OCI-LY3 (cell line): Measurements from ENCODE around the gene DNAJC5.

Experiments
- H2AFZ ChIP-seq: fragments of 200-600, 300-600 bp; shearing (Covaris generic); 2 replicates; pipeline ENCODE4 v1.6.0; 2014; ENCODE audit warnings: antibody characterized with exemption, low read depth, low read length
- H3K27ac ChIP-seq: fragments of 200-600, 300-600 bp; sonication (generic); 2 replicates; pipeline ENCODE4 v1.5.1; 2014; ENCODE audit warnings: mild to moderate bottlenecking, low read length, moderate library complexity, mixed read lengths
- H3K27me3 ChIP-seq: fragments of 200-600, 300-600 bp; sonication (generic); 2 replicates; pipeline ENCODE4 v1.6.1; 2014; ENCODE audit warnings: low read depth, low read length, mixed read lengths
- H3K36me3 ChIP-seq: fragments of 200-600, 300-600 bp; sonication (generic); replicated peaks from 2 replicates; pipeline ENCODE3; 2014; ENCODE audit warnings: low read depth, low read length, mixed read lengths
- H3K4me1 ChIP-seq: fragments of 300-600, 200-600 bp; sonication (generic); 2 replicates; pipeline ENCODE4 v1.6.1; 2014; ENCODE audit warnings: low read length, mixed read lengths
- H3K4me2 ChIP-seq: fragments of 200-600, 300-600 bp; sonication (generic); 2 replicates; pipeline ENCODE4 v1.6.1; 2014; ENCODE audit warnings: low read length, mixed read lengths
- H3K4me3 ChIP-seq: fragments of 300-600, 200-600 bp; sonication (generic); 2 replicates; pipeline ENCODE4 v1.5.1; 2014; ENCODE audit warnings: antibody characterized with exemption, mild to moderate bottlenecking, low read length, moderate library complexity
- H3K79me2 ChIP-seq: fragments of 300-600, 200-600 bp; shearing (Covaris generic); 2 replicates; pipeline ENCODE4 v1.6.1; 2014; ENCODE audit warnings: mild to moderate bottlenecking, low read length, mixed read lengths
- H3K9ac ChIP-seq: fragments of 300-600, 200-600 bp; shearing (Covaris generic); 2 replicates; pipeline ENCODE4 v1.6.0; 2014; ENCODE audit warnings: mild to moderate bottlenecking, low read length, moderate library complexity
- H3K9me3 ChIP-seq: fragments of 200-600, 300-600 bp; shearing (Covaris generic); 2 replicates; pipeline ENCODE4 v1.6.1; 2014; ENCODE audit warnings: low read length, mixed read lengths; ENCODE audit not compliant: insufficient read depth
- H4K20me1 ChIP-seq: fragments of 200-600, 300-600 bp; sonication (generic); 2 replicates; pipeline ENCODE4 v1.6.1; 2016; ENCODE audit warnings: low read length, mixed read lengths; ENCODE audit not compliant: insufficient read depth
- EZH2phosphoT487 ChIP-seq: fragments of 200-600 bp; shearing (Covaris generic); IDR thresholded peaks from 2 replicates; pipeline ENCODE4 v1.6.1; 2018; ENCODE audit warnings: antibody characterized with exemption, mixed run types, low read depth
- TF ChIP-seq, protein P1 (sequence below): fragments of 200-600, 300-600 bp; sonication (generic); IDR thresholded peaks from 2 replicates; pipeline ENCODE4 v1.5.1; 2014; ENCODE audit warnings: antibody characterized with exemption, low read length, low read depth

Gene DNAJC5

GRCh38 chr20:63917811-63918210 lies 22.9 kb downstream of the DNAJC5 start:
- Histone ChIP-seq H3K79me2 (peaks cover 67% of the 10 kb centered on the region), H3K9ac (no peak overlapping the region), H3K27ac (no peak overlapping the region), H3K4me3 (no peak overlapping the region), H3K36me3 (peaks cover 8% of the 10 kb centered on the region), H3K27me3 (no peaks in the 10 kb centered on the region), H3K4me2 (no peak overlapping the region), H4K20me1 (peaks cover 19% of the 10 kb centered on the region), H3K9me3 (no peaks in the 10 kb centered on the region), H2AFZ (no peak overlapping the region), H3K4me1 (no peaks in the 10 kb centered on the region)
- no peak for TF ChIP-seq EZH2phosphoT487
- TF ChIP-seq, protein P1, sequence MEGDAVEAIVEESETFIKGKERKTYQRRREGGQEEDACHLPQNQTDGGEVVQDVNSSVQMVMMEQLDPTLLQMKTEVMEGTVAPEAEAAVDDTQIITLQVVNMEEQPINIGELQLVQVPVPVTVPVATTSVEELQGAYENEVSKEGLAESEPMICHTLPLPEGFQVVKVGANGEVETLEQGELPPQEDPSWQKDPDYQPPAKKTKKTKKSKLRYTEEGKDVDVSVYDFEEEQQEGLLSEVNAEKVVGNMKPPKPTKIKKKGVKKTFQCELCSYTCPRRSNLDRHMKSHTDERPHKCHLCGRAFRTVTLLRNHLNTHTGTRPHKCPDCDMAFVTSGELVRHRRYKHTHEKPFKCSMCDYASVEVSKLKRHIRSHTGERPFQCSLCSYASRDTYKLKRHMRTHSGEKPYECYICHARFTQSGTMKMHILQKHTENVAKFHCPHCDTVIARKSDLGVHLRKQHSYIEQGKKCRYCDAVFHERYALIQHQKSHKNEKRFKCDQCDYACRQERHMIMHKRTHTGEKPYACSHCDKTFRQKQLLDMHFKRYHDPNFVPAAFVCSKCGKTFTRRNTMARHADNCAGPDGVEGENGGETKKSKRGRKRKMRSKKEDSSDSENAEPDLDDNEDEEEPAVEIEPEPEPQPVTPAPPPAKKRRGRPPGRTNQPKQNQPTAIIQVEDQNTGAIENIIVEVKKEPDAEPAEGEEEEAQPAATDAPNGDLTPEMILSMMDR, result no peak

DNA sequence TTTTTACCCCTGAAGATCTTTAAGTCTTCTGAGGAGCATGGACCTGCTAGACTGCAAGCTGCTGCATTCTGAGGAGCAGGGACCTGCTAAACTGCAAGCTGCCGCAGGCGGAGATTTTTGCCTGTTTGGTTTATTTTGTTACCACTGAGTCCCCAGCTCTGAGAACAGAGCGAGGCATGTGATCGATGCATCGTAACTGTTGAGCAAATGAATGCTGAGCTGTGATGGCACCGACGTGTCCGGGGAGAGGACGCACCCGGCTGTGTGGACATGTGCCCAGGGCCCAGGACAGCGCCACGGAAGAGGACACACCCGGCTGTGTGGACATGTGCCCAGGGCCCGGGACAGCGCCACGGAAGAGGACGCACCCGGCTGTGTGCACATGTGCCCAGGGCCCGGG lies 24.2 kb downstream of the DNAJC5 start:
- Histone ChIP-seq H3K9me3 (no peaks in the 10 kb centered on the region), H3K27ac (no peak overlapping the region), H3K9ac (no peak overlapping the region), H3K36me3 (peaks cover 8% of the 10 kb centered on the region), H2AFZ (no peak overlapping the region), H3K27me3 (no peaks in the 10 kb centered on the region), H3K79me2 (peaks cover 65% of the 10 kb centered on the region), H3K4me1 (no peaks in the 10 kb centered on the region), H3K4me2 (no peak overlapping the region), H3K4me3 (no peak overlapping the region), H4K20me1 (peaks cover 13% of the 10 kb centered on the region)
- no peak for TF ChIP-seq EZH2phosphoT487
- TF ChIP-seq, protein P1, result no peak

DNA sequence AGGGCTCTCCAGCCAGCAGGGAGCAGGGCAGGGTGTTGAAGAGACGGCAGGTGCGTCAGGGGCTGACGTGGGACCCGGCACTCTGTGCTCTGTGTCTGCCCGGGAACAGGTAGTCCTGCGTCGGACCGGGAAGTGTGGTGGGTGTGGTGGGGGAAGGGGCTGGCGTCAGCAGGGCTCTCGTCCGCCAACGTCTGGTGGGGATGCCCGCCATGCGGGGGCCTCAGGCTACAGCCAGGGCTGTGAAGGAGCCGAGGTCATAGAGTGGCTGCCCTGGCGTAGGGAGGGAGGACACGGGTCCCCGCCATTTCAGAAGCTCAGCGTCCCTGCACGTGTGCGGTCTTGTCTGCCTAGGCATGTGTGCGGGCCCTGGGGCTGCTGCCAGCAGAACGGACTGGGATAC lies 25.3 kb downstream of the DNAJC5 start:
- H3K4me2 ChIP-seq, result no peak overlapping the region
- no peak overlapping the region for H2AFZ ChIP-seq
- H3K79me2 ChIP-seq, result peaks cover 65% of the 10 kb centered on the region
- no peak overlapping the region for H3K27ac ChIP-seq
- no peak overlapping the region for H3K9ac ChIP-seq
- H3K4me1 ChIP-seq, result no peaks in the 10 kb centered on the region
- no peak for TF ChIP-seq EZH2phosphoT487
- TF ChIP-seq, protein P1, result no peak
- H3K4me3 ChIP-seq, result no peak overlapping the region
- peaks cover 8% of the 10 kb centered on the region for H3K36me3 ChIP-seq
- H3K9me3 ChIP-seq, result no peaks in the 10 kb centered on the region
- no peaks in the 10 kb centered on the region for H3K27me3 ChIP-seq
- H4K20me1 ChIP-seq, result peaks cover 15% of the 10 kb centered on the region

GRCh38 chr20:63923651-63924050 lies 28.7 kb downstream of the DNAJC5 start:
- H3K79me2 ChIP-seq, result peaks cover 51% of the 10 kb centered on the region
- no peaks in the 10 kb centered on the region for H3K27me3 ChIP-seq
- no peak overlapping the region for H3K27ac ChIP-seq
- H4K20me1 ChIP-seq, result peaks cover 18% of the 10 kb centered on the region; the same call in 1 of the 2 replicates
- no peak overlapping the region for H3K4me3 ChIP-seq
- no peak overlapping the region for H2AFZ ChIP-seq
- TF ChIP-seq EZH2phosphoT487, result no peak
- TF ChIP-seq, protein P1, result no peak
- H3K9me3 ChIP-seq, result no peaks in the 10 kb centered on the region
- no peak overlapping the region for H3K4me2 ChIP-seq
- no peaks in the 10 kb centered on the region for H3K4me1 ChIP-seq
- no peak overlapping the region for H3K9ac ChIP-seq
- H3K36me3 ChIP-seq, result peaks cover 20% of the 10 kb centered on the region
